ENCODE results near the gene HTR7. TPM values are rescaled to one million over a fixed set of nuclear protein-coding genes. Genes with fewer than 3 reads are reported as not detected.

HTR7 gene
- total RNA-seq, 2 donors from 2014 or later, result not detected

DNA sequence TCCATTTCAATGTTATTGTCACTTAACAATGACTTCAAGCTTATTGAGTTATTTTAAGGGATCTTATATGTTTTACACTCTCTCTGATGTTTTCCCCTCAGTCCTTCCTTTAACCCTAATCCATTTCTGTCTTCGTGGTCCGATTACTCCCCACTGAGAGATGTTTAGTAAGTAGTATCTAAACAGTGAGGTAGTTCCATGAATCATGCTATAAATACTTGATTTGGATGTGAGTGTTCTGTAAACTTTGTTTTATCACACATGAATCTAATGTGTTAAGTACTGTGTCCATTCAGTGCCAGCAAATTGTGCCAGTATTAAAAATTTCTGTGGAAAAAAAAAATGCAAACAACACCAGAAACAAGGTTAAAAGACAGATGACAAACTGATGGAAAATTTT lies 32.5 kb upstream of the HTR7 start:
- WGBS, 2 donors, result 83 to 96% methylated on average over 2 of the region's 2 CpGs
- no peak overlapping the region for H3K4me3 ChIP-seq
- ATAC-seq (no peak), DNase-seq (no peak)
- TF ChIP-seq, protein P1, sequence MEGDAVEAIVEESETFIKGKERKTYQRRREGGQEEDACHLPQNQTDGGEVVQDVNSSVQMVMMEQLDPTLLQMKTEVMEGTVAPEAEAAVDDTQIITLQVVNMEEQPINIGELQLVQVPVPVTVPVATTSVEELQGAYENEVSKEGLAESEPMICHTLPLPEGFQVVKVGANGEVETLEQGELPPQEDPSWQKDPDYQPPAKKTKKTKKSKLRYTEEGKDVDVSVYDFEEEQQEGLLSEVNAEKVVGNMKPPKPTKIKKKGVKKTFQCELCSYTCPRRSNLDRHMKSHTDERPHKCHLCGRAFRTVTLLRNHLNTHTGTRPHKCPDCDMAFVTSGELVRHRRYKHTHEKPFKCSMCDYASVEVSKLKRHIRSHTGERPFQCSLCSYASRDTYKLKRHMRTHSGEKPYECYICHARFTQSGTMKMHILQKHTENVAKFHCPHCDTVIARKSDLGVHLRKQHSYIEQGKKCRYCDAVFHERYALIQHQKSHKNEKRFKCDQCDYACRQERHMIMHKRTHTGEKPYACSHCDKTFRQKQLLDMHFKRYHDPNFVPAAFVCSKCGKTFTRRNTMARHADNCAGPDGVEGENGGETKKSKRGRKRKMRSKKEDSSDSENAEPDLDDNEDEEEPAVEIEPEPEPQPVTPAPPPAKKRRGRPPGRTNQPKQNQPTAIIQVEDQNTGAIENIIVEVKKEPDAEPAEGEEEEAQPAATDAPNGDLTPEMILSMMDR (IDR thresholded peaks at IDR 0.05), result no peak
- TF ChIP-seq POLR2A (IDR thresholded peaks at IDR 0.05), result no peak
- H3K9me3 ChIP-seq, result no peaks in the 10 kb centered on the region
- intact Hi-C loops (cut with DNase I), result no loop called here
- H3K27me3 ChIP-seq, result no peaks in the 10 kb centered on the region
- no peaks in the 10 kb centered on the region for H3K4me1 ChIP-seq
- no peak overlapping the region for H3K27ac ChIP-seq
- peaks cover 0 to 15% of the 10 kb centered on the region in 2 donors for H3K36me3 ChIP-seq (replicated peaks in 1 of 2; ENCODE audit: insufficient read depth in 1 of 2, low read depth in 2 of 2)

DNA sequence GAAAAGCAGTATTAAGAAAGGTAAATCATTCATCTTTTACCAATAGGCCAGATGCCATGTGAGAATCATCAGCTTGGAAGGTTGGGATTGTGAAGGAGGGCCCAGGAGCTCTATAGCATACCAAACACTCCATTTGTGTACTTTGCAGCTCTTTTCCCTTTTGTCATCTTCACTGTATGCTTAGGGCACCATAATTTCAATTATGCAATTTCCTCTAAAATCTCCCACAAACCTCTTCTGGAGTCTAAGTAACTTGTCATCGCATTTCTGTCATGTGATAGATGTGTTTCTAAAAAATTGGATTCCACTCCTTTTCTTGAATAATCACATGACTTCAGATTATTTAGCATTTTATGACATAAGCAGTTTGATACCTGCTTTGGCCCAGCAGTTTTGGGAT lies 31.8 kb upstream of the HTR7 start:
- no peaks in the 10 kb centered on the region for H3K9me3 ChIP-seq
- no peak overlapping the region for H3K4me3 ChIP-seq
- no peak for TF ChIP-seq POLR2A (IDR thresholded peaks at IDR 0.05)
- TF ChIP-seq, protein P1 (IDR thresholded peaks at IDR 0.05), result no peak
- no peaks in the 10 kb centered on the region for H3K27me3 ChIP-seq
- peaks cover 0 to 15% of the 10 kb centered on the region in 2 donors for H3K36me3 ChIP-seq (replicated peaks in 1 of 2; ENCODE audit: insufficient read depth in 1 of 2, low read depth in 2 of 2)
- H3K4me1 ChIP-seq, result no peaks in the 10 kb centered on the region
- DNase-seq (no peak), ATAC-seq (no peak)
- no peak overlapping the region for H3K27ac ChIP-seq
- WGBS, 2 donors, result 92% methylated on average over 1 of the region's 1 CpG
- intact Hi-C loops (cut with DNase I), result no loop called here

GRCh38 chr10:90888387-90888786 lies 30.5 kb upstream of the HTR7 start:
- TF ChIP-seq, protein P1 (IDR thresholded peaks at IDR 0.05), result no peak
- TF ChIP-seq POLR2A (IDR thresholded peaks at IDR 0.05), result no peak
- DNase-seq (no peak), ATAC-seq (no peak)
- no peaks in the 10 kb centered on the region for H3K4me1 ChIP-seq
- H3K4me3 ChIP-seq, result no peak overlapping the region
- no peak overlapping the region for H3K27ac ChIP-seq
- WGBS, 2 donors, result 82 to 87% methylated on average over 6 of the region's 6 CpGs
- H3K36me3 ChIP-seq (replicated peaks in 1 of 2; ENCODE audit: insufficient read depth in 1 of 2, low read depth in 2 of 2), result peaks cover 0 to 15% of the 10 kb centered on the region in 2 donors
- no peaks in the 10 kb centered on the region for H3K27me3 ChIP-seq
- intact Hi-C loops (cut with DNase I), result no loop called here
- H3K9me3 ChIP-seq, result no peaks in the 10 kb centered on the region

DNA sequence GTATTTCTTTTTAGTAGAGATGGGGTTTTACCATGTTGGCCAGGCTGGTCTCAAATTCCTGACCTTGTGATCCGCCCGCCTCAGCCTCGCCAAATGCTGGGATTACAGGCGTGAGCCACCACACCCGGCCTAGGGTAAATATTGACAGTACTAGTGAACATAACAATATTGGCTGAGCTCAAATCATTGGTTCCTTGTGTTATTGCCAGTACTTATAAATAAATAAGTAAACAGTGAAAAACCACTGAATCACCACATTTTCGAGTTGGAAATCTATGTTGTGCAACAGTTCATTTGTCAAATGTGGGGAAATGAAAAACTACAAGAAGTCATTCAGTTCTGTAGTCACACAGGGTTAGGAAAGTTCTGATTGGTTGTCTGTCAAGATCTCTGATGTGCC lies 29.7 kb upstream of the HTR7 start:
- 53 to 56% methylated on average over 6 of the region's 6 CpGs for WGBS, 2 donors
- H3K4me3 ChIP-seq, result no peak overlapping the region
- DNase-seq, result no peak
- H3K4me1 ChIP-seq, result no peaks in the 10 kb centered on the region
- intact Hi-C loops (cut with DNase I), result no loop called here
- TF ChIP-seq, protein P1 (IDR thresholded peaks at IDR 0.05), result no peak
- TF ChIP-seq POLR2A (IDR thresholded peaks at IDR 0.05), result no peak
- H3K9me3 ChIP-seq, result no peaks in the 10 kb centered on the region
- no peak overlapping the region for H3K27ac ChIP-seq
- H3K27me3 ChIP-seq, result no peaks in the 10 kb centered on the region
- H3K36me3 ChIP-seq (replicated peaks in 1 of 2; ENCODE audit: insufficient read depth in 1 of 2, low read depth in 2 of 2), result peaks cover 0 to 15% of the 10 kb centered on the region in 2 donors
- ATAC-seq, result no peak

- Histone ChIP-seq H3K36me3 (replicated peaks in 1 of 2; ENCODE audit: insufficient read depth in 1 of 2, low read depth in 2 of 2) (peaks cover 0 to 15% of the 10 kb centered on the region in 2 donors), H3K27ac (no peak overlapping the region), H3K27me3 (no peaks in the 10 kb centered on the region), H3K4me3 (no peak overlapping the region), H3K4me1 (no peaks in the 10 kb centered on the region), H3K9me3 (no peaks in the 10 kb centered on the region)
- DNase-seq, result no peak
- no peak for ATAC-seq
- TF ChIP-seq, protein P1 (IDR thresholded peaks at IDR 0.05), result no peak
- no peak for TF ChIP-seq POLR2A (IDR thresholded peaks at IDR 0.05)
- 88 to 92% methylated on average over 1 of the region's 1 CpG for WGBS, 2 donors
- intact Hi-C loops (cut with DNase I), result no loop called here
Measured at GRCh38 chr10:90885176-90885575, 27.3 kb upstream of the HTR7 start.

Measured in body of pancreas (tissue), 4 donors.